ENCODE results near the gene BPIFA3.
A peak's percentile ranks its signal among the peaks of the same experiment; 100 is the strongest.

BPIFA3 gene

DNA sequence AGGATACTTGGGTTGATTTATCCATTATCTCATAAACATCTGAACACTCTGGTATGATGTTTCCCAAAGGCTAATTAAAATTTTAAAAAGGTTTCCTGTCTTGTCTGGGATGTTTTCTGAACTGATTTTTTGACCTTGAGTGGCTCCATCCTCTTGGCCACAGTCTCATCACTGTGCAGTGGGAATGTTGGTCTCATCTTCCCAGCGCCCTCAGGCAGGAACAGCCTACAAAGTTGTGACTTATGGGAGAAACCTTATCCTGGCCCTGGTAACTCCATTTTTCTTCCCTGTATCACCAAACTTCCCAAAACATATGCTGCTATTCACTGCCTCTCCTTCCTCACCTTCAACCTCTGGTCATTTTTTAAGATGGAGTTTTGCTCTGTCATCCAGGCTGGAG, 6.8 kb upstream of the BPIFA3 start:
- no peak overlapping the region for H3K4me3 ChIP-seq (ENCODE audit: low read depth, low read length)
- TF ChIP-seq, protein P1, sequence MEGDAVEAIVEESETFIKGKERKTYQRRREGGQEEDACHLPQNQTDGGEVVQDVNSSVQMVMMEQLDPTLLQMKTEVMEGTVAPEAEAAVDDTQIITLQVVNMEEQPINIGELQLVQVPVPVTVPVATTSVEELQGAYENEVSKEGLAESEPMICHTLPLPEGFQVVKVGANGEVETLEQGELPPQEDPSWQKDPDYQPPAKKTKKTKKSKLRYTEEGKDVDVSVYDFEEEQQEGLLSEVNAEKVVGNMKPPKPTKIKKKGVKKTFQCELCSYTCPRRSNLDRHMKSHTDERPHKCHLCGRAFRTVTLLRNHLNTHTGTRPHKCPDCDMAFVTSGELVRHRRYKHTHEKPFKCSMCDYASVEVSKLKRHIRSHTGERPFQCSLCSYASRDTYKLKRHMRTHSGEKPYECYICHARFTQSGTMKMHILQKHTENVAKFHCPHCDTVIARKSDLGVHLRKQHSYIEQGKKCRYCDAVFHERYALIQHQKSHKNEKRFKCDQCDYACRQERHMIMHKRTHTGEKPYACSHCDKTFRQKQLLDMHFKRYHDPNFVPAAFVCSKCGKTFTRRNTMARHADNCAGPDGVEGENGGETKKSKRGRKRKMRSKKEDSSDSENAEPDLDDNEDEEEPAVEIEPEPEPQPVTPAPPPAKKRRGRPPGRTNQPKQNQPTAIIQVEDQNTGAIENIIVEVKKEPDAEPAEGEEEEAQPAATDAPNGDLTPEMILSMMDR (conservative IDR thresholded peaks at IDR 0.05; ENCODE audit: low read depth, low read length), result no peak
- DNase-seq (ENCODE audit: low read depth), result no peak

DNA sequence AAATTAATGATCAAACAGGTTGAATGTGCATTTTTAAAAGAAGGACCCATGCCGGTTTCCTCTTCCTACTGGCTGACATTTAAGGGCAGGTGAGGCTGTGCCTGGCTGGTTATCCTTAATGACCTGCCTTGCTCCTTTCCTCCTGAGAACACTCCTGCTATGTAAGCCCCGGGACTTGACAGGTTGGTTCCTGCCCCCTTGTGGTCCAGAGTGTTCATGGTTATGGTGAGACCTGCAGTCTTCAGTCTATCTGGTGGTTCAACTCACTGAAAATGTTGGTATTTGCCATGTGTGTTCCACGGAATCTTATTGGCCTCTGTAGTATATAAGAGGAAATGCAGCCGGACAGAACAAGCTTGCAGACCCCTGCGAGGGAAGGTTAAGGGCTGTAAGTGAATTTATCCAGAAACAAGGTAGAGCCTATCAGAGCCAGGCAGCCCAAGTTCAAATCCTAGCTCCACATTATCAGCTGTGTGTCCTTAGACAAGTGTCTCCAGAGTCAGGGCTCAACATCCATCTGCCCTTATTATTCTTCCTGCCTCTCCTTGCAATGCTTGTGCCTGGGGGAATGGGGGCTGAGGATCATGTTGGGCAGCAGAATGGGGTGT, 5.2 kb upstream of the BPIFA3 start:
- no peak overlapping the region for H3K4me3 ChIP-seq (ENCODE audit: low read depth, low read length)
- DNase-seq (ENCODE audit: low read depth), result peak; percentile 77
- TF ChIP-seq, protein P1 (conservative IDR thresholded peaks at IDR 0.05; ENCODE audit: low read depth, low read length), result peak; percentile 68

- TF ChIP-seq, protein P1 (conservative IDR thresholded peaks at IDR 0.05; ENCODE audit: low read depth, low read length), result no peak
- no peak overlapping the region for H3K4me3 ChIP-seq (ENCODE audit: low read depth, low read length)
- DNase-seq (ENCODE audit: low read depth), result no peak
These were observed 7.2 kb downstream of the BPIFA3 start for GRCh38 chr20:33224399-33224798.

- no peak overlapping the region for H3K4me3 ChIP-seq (ENCODE audit: low read depth, low read length)
- TF ChIP-seq, protein P1 (conservative IDR thresholded peaks at IDR 0.05; ENCODE audit: low read depth, low read length), result no peak
- no peak for DNase-seq (ENCODE audit: low read depth)
These were observed 12.7 kb downstream of the BPIFA3 start for GRCh38 chr20:33229843-33230242.

DNA sequence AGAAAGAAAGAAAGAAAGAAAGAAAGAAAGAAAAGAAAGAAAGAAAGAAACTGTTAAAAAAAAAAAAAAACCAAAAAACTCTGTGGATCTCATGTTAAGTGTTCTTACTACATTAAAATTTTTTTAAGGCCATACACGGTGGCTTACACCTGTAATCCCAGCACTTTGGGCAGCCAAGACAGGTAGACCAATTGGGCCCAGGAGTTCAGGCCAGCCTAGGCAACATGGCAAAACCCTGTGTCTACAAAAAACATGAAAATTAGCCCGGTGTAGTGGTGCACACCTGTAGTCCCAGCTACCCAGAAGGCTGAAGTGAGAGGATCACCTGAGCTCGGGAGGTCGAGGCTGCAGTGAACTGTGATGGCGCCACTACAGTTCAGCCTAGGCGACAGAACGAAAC, 14.1 kb downstream of the BPIFA3 start:
- H3K4me3 ChIP-seq (ENCODE audit: low read depth, low read length), result no peak overlapping the region
- DNase-seq (ENCODE audit: low read depth), result no peak
- TF ChIP-seq, protein P1 (conservative IDR thresholded peaks at IDR 0.05; ENCODE audit: low read depth, low read length), result no peak

DNA sequence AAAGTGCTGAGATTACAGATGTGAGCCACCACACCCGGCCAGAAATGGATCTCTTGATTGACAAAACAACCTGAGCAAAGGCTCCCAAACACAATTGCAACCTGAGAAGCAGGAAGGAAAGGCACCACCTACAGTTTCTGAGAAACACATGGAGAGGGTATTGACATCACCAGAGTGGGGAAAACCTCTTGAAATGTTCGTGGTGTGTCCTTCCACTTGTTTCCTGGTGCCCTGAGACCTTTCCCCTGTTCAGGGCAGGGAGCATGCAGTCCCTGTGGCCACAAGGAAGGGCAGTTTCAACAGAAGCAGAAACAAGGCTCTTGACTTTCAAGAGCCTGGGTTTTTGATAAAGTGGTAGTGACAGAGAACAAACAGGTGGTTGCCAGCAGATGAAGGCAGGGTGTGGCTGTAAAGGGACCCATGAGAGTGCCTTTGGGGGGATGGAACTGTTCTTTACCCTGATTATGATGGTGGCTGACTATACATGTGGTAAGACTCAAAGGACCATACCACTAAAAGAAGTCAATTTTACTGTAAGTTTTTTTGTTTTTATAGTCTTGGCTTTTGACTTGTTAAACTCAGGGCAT, 15.4 kb downstream of the BPIFA3 start:
- H3K4me3 ChIP-seq (ENCODE audit: low read depth, low read length), result no peak overlapping the region
- TF ChIP-seq, protein P1 (conservative IDR thresholded peaks at IDR 0.05; ENCODE audit: low read depth, low read length), result no peak
- DNase-seq (ENCODE audit: low read depth), result no peak

Data from choroid plexus epithelial cell (primary cell).